ENCODE measurements around the gene WWOX. TPM values are rescaled to one million over a fixed set of nuclear protein-coding genes. Genes with fewer than 3 reads are reported as not detected.

Gene WWOX
- total RNA-seq, 4 donors from 2014 or later: 135 to 209 (median 159) TPM

DNA sequence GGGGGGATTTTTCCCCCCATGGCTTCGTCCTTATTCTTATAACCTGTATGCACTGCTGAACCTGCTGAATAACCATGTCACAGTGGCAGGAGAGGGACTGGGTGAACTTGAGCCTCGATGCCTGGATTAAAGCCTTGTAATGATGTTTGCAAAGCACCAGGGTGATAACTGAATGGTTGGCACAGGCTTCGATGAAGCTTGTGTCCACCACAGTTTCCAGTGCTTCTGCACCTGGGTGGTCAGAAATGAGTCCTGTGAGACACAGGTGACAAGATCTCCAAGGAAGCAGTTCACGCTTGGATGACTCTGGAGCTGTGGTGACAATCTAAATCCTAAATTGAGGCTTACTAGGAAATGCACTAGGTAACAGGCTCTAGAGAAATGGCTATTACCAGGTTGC lies 771.8 kb downstream of the WWOX start:
- Histone ChIP-seq H3K27me3 (no peaks in the 10 kb centered on the region), H3K9me3 (no peaks in the 10 kb centered on the region), H3K36me3 (no peaks in the 10 kb centered on the region), H3K27ac (no peak overlapping the region), H3K4me3 (replicated peaks in 1 of 3) (no peak overlapping the region), H3K4me1 (peaks cover 9 to 13% of the 10 kb centered on the region in 2 donors)
- peak in 1 of 2 donors; percentile 25 for DNase-seq
- 49 to 51% methylated on average over 4 of the region's 4 CpGs for WGBS, 2 donors
- intact Hi-C loops (cut with DNase I): no loop called here
- TF ChIP-seq CTCF (IDR thresholded peaks at IDR 0.05) (no peak), POLR2A (IDR thresholded peaks at IDR 0.05) (no peak)

GRCh38 chr16:78876671-78877070 lies 777.2 kb downstream of the WWOX start:
- Histone ChIP-seq H3K27me3 (no peaks in the 10 kb centered on the region), H3K4me1 (peaks cover 0 to 4% of the 10 kb centered on the region in 2 donors), H3K9me3 (no peaks in the 10 kb centered on the region), H3K4me3 (replicated peaks in 1 of 3) (no peak overlapping the region), H3K36me3 (no peaks in the 10 kb centered on the region), H3K27ac (no peak overlapping the region)
- WGBS, 2 donors: 79 to 91% methylated on average over 2 of the region's 2 CpGs
- TF ChIP-seq CTCF (IDR thresholded peaks at IDR 0.05): no peak
- no peak for TF ChIP-seq POLR2A (IDR thresholded peaks at IDR 0.05)
- intact Hi-C loops (cut with DNase I): no loop called here
- DNase-seq: no peak

- H3K9me3 ChIP-seq: no peaks in the 10 kb centered on the region
- intact Hi-C loops (cut with DNase I): no loop called here
- H3K27ac ChIP-seq: no peak overlapping the region
- no peak overlapping the region for H3K4me3 ChIP-seq (replicated peaks in 1 of 3)
- TF ChIP-seq CTCF (IDR thresholded peaks at IDR 0.05): no peak
- TF ChIP-seq POLR2A (IDR thresholded peaks at IDR 0.05): no peak
- no peaks in the 10 kb centered on the region for H3K36me3 ChIP-seq
- DNase-seq: no peak
- no peaks in the 10 kb centered on the region for H3K27me3 ChIP-seq
- WGBS, 2 donors: 79% methylated on average over 6 of the region's 6 CpGs
- peaks cover 0 to 4% of the 10 kb centered on the region in 2 donors for H3K4me1 ChIP-seq
These were observed 777.7 kb downstream of the WWOX start for GRCh38 chr16:78877114-78877655.

GRCh38 chr16:78878570-78878969 lies 779.1 kb downstream of the WWOX start:
- DNase-seq: no peak
- intact Hi-C loops (cut with DNase I): no loop called here
- no peak overlapping the region for H3K27ac ChIP-seq
- H3K36me3 ChIP-seq: no peaks in the 10 kb centered on the region
- no peaks in the 10 kb centered on the region for H3K9me3 ChIP-seq
- TF ChIP-seq CTCF (IDR thresholded peaks at IDR 0.05) (no peak), POLR2A (IDR thresholded peaks at IDR 0.05) (no peak)
- no peak overlapping the region for H3K4me3 ChIP-seq (replicated peaks in 1 of 3)
- no peaks in the 10 kb centered on the region for H3K27me3 ChIP-seq
- peaks cover 0 to 4% of the 10 kb centered on the region in 2 donors for H3K4me1 ChIP-seq

DNA sequence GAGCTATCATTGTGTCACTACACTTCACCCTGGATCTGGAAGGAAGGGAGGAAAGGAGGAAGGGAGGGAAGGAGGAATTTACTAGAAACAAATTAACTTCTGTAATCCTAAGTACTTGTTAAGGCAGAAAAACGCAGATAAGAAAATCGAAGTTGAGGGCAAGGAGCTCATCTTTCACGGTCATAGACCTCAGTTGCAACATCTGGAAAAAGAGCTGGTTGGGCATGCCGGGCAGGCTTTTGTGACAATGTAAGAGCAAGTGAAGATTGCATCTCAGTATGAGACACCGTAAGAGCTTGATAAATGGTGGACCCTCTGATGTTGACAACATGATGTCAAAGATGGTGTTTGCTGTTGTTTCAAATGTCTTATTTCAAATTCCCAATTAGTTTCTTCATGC lies 779.6 kb downstream of the WWOX start:
- Histone ChIP-seq H3K36me3 (no peaks in the 10 kb centered on the region), H3K27me3 (no peaks in the 10 kb centered on the region), H3K9me3 (no peaks in the 10 kb centered on the region), H3K27ac (no peak overlapping the region), H3K4me1 (peaks cover 0 to 4% of the 10 kb centered on the region in 2 donors), H3K4me3 (replicated peaks in 1 of 3) (no peak overlapping the region)
- intact Hi-C loops (cut with DNase I): no loop called here
- TF ChIP-seq CTCF (IDR thresholded peaks at IDR 0.05): no peak
- no peak for TF ChIP-seq POLR2A (IDR thresholded peaks at IDR 0.05)
- no peak for DNase-seq
- WGBS, 2 donors: 93 to 94% methylated on average over 5 of the region's 5 CpGs

All from thyroid gland (tissue), 4 donors.